Activated CD8-positive, alpha-beta memory T cell treated with anti-CD3 and anti-CD28 coated beads for 36 hours (primary cell): ENCODE measurements around the gene DAPK2. TPM values are rescaled to one million over a fixed set of nuclear protein-coding genes. Genes with fewer than 3 reads are reported as not detected.
"Not testable (repeated sequence)": the region's sequence is repeated elsewhere in the genome, so short reads cannot be mapped to it uniquely, and the experiment has no call there.

Experiments
- CTCF ChIA-PET: fragments of 350-600 bp; sonication (Branson Sonifier 250); formaldehyde crosslinking; loops from one replicate; lab custom pipeline; 2021; ENCODE audit warnings: antibody characterized with exemption; lab: Charles Lee
- POLR2A ChIA-PET: fragments of 350-600 bp; sonication (Branson Sonifier 250); formaldehyde crosslinking; loops from one replicate; lab custom pipeline; 2021; ENCODE audit warnings: antibody characterized with exemption; lab: Charles Lee
- total RNA-seq, 2 experiments: library from RNA; stranded (reverse); gene quantifications; one replicate each; pipeline ENCODE4 v1.2.3, GENCODE V29; 2021

DAPK2 gene
- total RNA-seq, 2 experiments from 2014 or later = 2.6 to 3.3 TPM

DNA sequence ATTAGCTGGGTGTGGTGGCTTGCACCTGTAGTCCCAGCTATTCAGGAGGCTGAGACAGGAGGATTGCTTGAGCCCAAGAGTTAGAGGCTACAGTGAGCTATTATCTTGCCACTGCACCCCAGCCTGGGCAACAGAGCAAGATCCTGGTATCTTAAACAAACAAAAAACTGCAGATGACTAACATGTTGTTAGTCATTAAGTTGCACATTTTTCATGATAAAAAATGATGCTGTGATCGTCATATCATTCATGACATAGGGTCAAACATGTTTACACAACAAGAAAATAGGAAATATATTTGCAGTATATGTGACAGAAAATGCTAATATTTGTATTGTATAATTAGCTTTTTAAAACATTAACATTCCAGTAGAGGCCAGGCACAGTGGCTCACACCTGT is 20.2 kb upstream of the DAPK2 start:
- CTCF ChIA-PET = interaction anchor here (0.8 to 1.8 kb wide), 3 partner anchors 20 to 121 kb away, joined by 3 to 6 read pairs (median 5); partner anchors contain the start of gene DAPK2

DNA sequence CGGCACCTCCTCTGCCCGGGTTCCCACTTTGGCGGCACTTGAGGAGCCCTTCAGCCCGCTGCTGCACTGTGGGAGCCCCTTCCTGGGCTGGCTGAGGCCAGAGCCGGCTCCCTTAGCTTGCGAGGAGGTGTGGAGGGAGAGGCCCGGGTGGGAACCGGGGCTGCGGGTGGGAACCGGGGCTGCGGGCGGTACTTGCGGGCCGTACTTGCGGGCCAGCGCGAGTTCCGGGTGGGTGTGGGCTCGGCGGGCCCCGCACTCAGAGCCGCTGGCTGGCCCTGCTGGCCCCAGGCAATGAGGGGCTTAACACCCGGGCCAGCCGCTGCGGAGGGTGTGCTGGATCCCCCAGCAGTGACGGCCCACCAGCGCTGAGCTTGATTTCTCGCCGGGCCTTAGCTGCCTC is 14.4 kb upstream of the DAPK2 start:
- CTCF ChIA-PET = no interaction called here
- POLR2A ChIA-PET = no interaction called here

More for the DNA sequence above, 20.2 kb upstream of the DAPK2 start:
- POLR2A ChIA-PET = no interaction called here

GRCh38 chr15:64059104-64059503 is 12.8 kb upstream of the DAPK2 start:
- POLR2A ChIA-PET, CTCF ChIA-PET: not testable (repeated sequence)

GRCh38 chr15:64058279-64058678 is 12.0 kb upstream of the DAPK2 start:
- ChIA-PET CTCF (no interaction called here), POLR2A (no interaction called here)

DNA sequence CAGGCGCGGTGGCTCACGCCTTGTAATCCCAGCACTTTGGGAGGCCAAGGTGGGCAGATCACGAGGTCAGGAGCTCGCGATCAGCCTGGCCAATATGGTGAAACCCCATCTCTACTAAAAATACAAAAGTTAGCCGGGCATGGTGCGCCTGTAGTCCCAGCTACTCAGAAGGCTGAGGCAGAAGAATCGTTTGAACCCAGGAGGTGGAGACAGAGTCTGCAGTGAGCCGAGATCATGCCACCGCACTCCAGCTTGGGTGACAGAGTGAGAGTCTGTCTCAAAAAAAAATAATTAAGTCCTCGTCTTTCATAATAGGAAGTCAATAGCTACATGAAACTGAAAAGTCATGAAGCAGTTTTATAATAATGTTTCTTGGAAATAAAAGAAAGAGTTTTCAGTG is 7.4 kb upstream of the DAPK2 start:
- CTCF ChIA-PET, POLR2A ChIA-PET: not testable (repeated sequence)

GRCh38 chr15:64052925-64053491 is 6.7 kb upstream of the DAPK2 start:
- ChIA-PET CTCF (no interaction called here), POLR2A (no interaction called here)

DNA sequence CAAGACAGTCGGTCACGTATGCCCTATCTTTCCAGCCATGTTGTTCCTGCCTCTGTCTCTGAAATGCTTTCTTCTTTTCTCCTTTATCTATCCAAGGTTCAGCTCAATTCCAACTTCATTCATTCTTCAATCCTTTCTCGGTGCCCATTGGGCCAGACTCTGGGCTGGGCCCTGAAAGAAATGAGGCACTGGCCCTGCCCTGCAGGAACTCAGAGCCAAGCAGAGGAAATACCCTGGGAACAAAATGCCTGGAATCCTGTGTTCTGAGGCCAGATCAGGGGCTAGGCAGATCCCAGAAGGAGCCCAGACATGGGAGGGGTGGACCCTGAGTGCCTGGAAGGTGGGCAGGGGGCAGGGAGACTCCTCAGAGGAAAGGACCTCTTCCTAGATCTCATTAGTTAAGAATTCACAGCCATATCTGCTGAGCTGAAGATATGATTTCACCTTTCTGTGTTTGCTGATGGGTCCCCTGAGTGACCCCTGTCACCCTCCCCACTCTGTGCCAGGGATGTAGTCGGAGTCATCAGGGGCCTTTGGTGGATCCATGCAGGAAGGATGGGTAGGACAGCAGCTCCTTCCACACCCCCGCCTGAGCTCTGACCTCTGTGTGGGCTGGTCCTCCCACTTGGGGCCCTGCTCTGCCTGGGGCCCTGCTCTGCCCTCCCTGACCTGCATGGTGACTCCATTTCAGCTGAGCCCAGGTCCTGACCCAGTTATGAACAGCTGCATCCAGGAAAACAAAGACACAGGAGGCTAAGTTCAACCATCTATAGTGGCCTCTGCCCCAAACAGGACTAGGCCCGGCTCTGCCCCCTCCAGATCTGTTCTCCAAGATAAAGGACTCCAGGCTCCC is 5.3 kb upstream of the DAPK2 start:
- ChIA-PET POLR2A (no interaction called here), CTCF (interaction anchor here (1.9 kb wide), 1 partner anchor 106 kb away, joined by 5 read pairs; no protein-coding TSS in a partner anchor)

DNA sequence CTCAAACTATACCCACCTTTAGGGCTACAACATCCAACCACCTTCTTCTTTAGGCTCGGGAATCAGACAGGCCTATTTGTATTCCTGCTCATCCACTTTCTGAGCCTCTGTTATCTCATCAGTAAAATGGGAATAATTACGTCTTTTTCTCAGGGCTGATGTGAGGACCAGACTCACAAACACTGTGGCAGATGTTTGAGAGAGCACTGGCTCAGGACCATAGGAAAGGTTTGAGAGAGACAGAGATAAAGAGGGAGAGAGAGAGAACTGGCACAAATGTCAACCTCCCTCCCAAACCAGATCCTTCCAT is 4.8 kb upstream of the DAPK2 start:
- POLR2A ChIA-PET = no interaction called here
- CTCF ChIA-PET = interaction anchor here (1.4 to 1.9 kb wide), 2 partner anchors 13 to 106 kb away, joined by 5 read pairs; no protein-coding TSS in a partner anchor

DNA sequence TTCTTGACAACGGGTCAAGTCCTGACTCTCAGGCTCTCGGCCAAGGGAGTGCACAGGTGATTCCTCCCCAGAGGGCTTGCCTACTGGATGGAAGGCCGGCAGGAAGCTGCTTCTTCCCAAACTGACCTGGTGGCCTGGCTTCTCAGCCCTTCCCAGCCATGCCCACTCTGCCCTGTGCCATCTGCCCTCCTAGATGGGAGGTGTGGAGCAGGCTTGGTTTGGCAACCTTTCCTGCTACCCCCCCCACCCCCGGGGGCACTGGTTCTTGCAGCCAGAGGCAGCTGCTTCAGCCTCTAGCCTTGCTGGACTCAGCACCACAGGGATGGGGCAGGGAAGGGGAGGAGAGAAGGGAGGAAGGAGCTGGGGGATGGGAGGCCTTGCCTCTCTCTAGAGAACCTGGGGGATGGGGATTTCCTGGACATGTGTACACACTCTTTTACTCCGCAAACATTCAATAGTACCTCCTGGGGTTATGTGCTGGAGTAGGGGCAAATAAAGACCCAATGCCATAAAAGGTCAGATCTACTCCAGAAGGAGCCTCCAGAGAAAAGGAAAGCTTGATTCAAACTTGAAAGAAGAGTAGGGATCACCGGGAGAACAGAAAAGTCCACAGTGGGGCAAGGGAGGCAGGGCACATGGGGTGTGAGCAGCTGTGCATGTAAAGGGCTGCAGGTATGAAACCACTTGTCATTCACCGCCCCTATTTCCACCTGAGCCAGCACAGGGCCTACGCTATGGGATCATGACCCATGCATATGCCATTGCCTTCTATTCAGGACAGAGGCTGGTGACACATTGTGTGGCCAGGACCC is 4.2 kb upstream of the DAPK2 start:
- POLR2A ChIA-PET = no interaction called here
- CTCF ChIA-PET = interaction anchor here (0.8 to 1.9 kb wide), 3 partner anchors 13 to 298 kb away, joined by 4 to 5 read pairs (median 5); no protein-coding TSS in a partner anchor

GRCh38 chr15:64048781-64049460 is 2.6 kb upstream of the DAPK2 start:
- ChIA-PET CTCF (no interaction called here), POLR2A (no interaction called here)

DNA sequence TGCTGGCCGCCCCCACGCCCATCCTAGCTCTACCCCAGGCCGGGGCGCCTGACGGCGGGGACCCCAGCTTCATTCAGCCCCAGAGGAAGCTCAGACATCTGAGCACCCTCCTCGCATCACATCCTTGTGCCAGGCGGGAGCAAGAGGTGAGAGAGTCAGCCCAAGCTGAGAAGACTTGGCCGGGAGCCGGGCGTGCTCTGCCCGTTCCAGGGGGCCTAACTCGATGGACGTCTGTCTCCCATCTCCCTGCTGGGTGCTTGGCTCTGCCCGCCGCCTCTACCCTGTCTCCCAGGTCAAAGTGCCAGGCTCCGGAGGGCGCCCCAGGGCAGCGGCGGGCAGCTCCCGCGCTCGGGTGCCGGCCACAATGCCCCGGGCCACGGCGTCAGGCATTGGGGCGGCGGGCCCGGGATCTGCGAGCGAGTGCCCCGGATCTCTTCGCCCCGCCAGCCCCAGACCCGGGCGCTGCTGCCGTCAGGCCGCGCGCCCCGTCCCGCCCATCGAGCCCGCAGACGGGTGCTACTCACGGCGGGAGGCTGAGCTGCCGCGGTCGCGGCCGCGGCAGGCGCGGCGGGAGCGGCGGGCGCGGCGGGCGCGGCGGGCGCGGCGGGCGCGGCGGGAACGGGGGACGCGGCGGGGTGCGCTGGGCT is 388 bp downstream of the DAPK2 start:
- ChIA-PET CTCF (interaction anchor here (0.5 to 3.0 kb wide), 22 partner anchors 10 to 580 kb away, joined by 3 to 24 read pairs (median 5); partner anchors contain the start of gene HERC1), POLR2A (interaction anchor here (0.9 to 1.2 kb wide), 4 partner anchors 35 to 293 kb away, joined by 3 to 5 read pairs (median 4); no protein-coding TSS in a partner anchor)

DNA sequence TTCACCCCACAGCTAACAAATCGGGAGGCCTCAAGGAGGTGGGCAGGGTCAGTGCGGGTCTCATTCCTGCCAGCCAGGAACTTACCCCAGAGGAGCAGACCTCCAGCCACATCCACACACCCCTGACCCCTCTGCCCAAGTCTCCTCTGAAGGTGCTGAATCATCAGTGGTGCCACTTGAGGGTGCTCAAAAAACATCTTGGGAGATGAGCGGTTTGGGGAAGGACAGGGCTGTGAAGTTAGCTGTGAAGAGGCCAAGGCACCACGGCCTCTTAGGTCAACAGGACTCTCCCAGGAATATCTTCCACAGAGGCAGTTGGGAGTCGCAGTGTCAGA is 1.2 kb downstream of the DAPK2 start:
- ChIA-PET CTCF (interaction anchor here (0.6 to 3.0 kb wide), 6 partner anchors 16 to 212 kb away, joined by 3 to 24 read pairs (median 6); partner anchors contain the start of gene HERC1), POLR2A (no interaction called here)

DNA sequence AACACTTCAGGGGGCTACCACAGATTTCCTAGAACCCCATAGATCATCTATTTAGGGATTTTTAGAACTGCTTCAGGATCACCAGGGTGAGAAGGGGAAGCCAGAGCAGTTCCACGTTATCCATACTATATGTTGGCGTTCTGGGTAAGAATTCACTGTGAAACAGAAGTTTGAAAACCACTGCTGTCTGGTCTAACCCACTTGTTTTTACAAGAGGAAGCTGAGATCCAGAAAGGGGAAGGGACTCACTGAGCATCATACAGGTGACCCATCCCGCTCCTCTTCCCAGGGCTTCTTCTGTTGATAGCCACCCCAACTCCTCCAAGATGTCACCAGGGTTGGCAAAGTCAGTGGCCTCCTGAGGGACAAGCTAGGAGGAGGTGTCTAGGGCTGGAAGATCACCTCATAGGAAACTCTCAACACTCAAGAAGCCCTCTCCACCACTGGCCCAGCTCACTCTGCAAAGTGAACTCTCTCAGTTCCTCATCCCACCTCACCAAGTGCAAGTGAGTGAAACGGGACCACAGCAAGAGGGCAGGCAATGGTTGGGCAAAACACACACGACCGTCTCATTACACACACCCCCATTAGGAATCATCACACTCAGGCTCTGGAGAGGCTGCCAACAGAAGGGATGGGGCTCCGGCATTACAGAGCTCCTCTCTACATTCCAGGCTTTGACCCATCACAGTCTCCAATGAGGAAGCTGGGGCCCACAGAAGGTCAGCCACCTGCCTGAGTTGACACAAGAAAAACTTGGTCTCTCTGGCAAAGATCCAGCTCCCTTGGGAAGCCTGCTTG is 1.8 kb downstream of the DAPK2 start:
- ChIA-PET CTCF (interaction anchor here (2.4 to 3.0 kb wide), 3 partner anchors 15 to 98 kb away, joined by 7 to 24 read pairs (median 13); no protein-coding TSS in a partner anchor), POLR2A (no interaction called here)

GRCh38 chr15:64038878-64039610 is 7.2 kb downstream of the DAPK2 start:
- ChIA-PET POLR2A (interaction anchor here (0.5 kb wide), 1 partner anchor 48 kb away, joined by 4 read pairs; no protein-coding TSS in a partner anchor), CTCF (interaction anchor here (1.2 to 2.5 kb wide), 3 partner anchors 10 to 144 kb away, joined by 3 to 9 read pairs (median 4); no protein-coding TSS in a partner anchor)

DNA sequence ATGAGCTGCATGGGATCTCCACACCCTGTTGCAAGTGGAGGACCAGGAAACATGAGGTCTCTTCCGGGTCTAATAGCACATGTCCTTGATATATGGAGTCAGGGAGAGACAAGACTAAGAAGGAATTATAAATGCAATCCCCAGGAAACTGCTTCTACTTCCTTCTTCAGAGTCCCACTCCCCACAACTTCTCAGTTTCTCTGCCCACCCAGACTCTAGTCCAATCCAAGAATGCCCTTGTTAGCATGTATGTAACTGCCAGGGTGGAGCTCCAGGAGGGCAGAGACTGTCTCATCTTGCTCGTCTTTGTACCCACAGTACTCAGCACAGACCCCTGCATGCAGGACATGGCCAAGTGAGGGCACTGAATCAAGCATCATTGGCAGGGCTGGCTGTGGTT is 8.3 kb downstream of the DAPK2 start:
- ChIA-PET CTCF (no interaction called here), POLR2A (interaction anchor here (0.6 kb wide), 1 partner anchor 39 kb away, joined by 3 read pairs; no protein-coding TSS in a partner anchor)

GRCh38 chr15:64037116-64037515 is 9.2 kb downstream of the DAPK2 start:
- ChIA-PET CTCF (interaction anchor here (2.8 kb wide), 1 partner anchor 10 kb away, joined by 10 read pairs; the partner anchor contains the start of gene DAPK2), POLR2A (no interaction called here)

GRCh38 chr15:64035525-64035924 is 10.8 kb downstream of the DAPK2 start:
- CTCF ChIA-PET = interaction anchor here (2.8 kb wide), 1 partner anchor 11 kb away, joined by 10 read pairs; the partner anchor contains the start of gene DAPK2
- POLR2A ChIA-PET = no interaction called here
